Measurements from ENCODE around the gene CGB7.
"Not testable (repeated sequence)": the region's sequence is repeated elsewhere in the genome, so short reads cannot be mapped to it uniquely, and the experiment has no call there.

Gene CGB7

GRCh38 chr19:49085020-49085867 is 27.7 kb upstream of the CGB7 start, which contains the start of gene SNRNP70:
Gene SNRNP70, plus strand, starts transcription at chr19:49085451. Its CDS starts 964 bp downstream, at chr19:49086415.
- peak within 1 kb of the TSS; percentile 80 for H3K9ac ChIP-seq (ENCODE audit: low read depth, low read length)
- H3K9me3 ChIP-seq (ENCODE audit: control insufficient read depth, insufficient read depth, low read length), result no peaks in the 10 kb centered on the region
- no peaks in the 10 kb centered on the region; the same call in 1 of the 2 replicates for H3K4me1 ChIP-seq (ENCODE audit: insufficient read depth, low read length)

GRCh38 chr19:49084206-49085019 is 26.9 kb upstream of the CGB7 start:
- Histone ChIP-seq H3K36me3 (ENCODE audit: insufficient read depth, low read length) (peaks cover 13% of the 10 kb centered on the region), H3K4me1 (ENCODE audit: insufficient read depth, low read length) (no peaks in the 10 kb centered on the region; the same call in 1 of the 2 replicates), H3K9ac (ENCODE audit: low read depth, low read length) (peak overlapping the region; percentile 80), H3K9me3 (ENCODE audit: control insufficient read depth, insufficient read depth, low read length) (no peaks in the 10 kb centered on the region)

More at GRCh38 chr19:49085020-49085867, 27.7 kb upstream of the CGB7 start, which contains the start of gene SNRNP70:
- H3K36me3 ChIP-seq (ENCODE audit: insufficient read depth, low read length), result peaks cover 15% of the 10 kb centered on the region

- Histone ChIP-seq H3K4me1 (ENCODE audit: insufficient read depth, low read length) (no peaks in the 10 kb centered on the region; the same call in 1 of the 2 replicates), H3K9ac (ENCODE audit: low read depth, low read length) (no peak overlapping the region), H3K36me3 (ENCODE audit: insufficient read depth, low read length) (no peaks in the 10 kb centered on the region), H3K9me3 (ENCODE audit: control insufficient read depth, insufficient read depth, low read length) (no peaks in the 10 kb centered on the region)
Observed at GRCh38 chr19:49081273-49081672, 23.7 kb upstream of the CGB7 start.

GRCh38 chr19:49080392-49080791 is 22.8 kb upstream of the CGB7 start:
- Histone ChIP-seq H3K9me3 (ENCODE audit: control insufficient read depth, insufficient read depth, low read length) (no peaks in the 10 kb centered on the region), H3K4me1 (ENCODE audit: insufficient read depth, low read length) (no peaks in the 10 kb centered on the region; the same call in 1 of the 2 replicates), H3K36me3 (ENCODE audit: insufficient read depth, low read length) (no peaks in the 10 kb centered on the region), H3K9ac (ENCODE audit: low read depth, low read length) (no peak overlapping the region)

GRCh38 chr19:49074869-49075268 is 17.3 kb upstream of the CGB7 start:
- not testable (repeated sequence) for H3K4me1 ChIP-seq (ENCODE audit: insufficient read depth, low read length); H3K36me3 ChIP-seq (ENCODE audit: insufficient read depth, low read length); H3K9me3 ChIP-seq (ENCODE audit: control insufficient read depth, insufficient read depth, low read length); H3K9ac ChIP-seq (ENCODE audit: low read depth, low read length)

- Histone ChIP-seq H3K9me3 (ENCODE audit: control insufficient read depth, insufficient read depth, low read length) (no peaks in the 10 kb centered on the region), H3K4me1 (ENCODE audit: insufficient read depth, low read length) (no peaks in the 10 kb centered on the region; the same call in 1 of the 2 replicates), H3K9ac (ENCODE audit: low read depth, low read length) (no peak overlapping the region), H3K36me3 (ENCODE audit: insufficient read depth, low read length) (no peaks in the 10 kb centered on the region)
Observed at GRCh38 chr19:49073514-49074378, 16.2 kb upstream of the CGB7 start.

GRCh38 chr19:49071860-49072547 is 14.5 kb upstream of the CGB7 start:
- H3K9ac ChIP-seq (ENCODE audit: low read depth, low read length), result peak overlapping the region; percentile 36
- H3K9me3 ChIP-seq (ENCODE audit: control insufficient read depth, insufficient read depth, low read length), result no peaks in the 10 kb centered on the region
- H3K4me1 ChIP-seq (ENCODE audit: insufficient read depth, low read length), result no peaks in the 10 kb centered on the region; the same call in 1 of the 2 replicates
- H3K36me3 ChIP-seq (ENCODE audit: insufficient read depth, low read length), result no peaks in the 10 kb centered on the region

GRCh38 chr19:49070416-49070815 is 12.9 kb upstream of the CGB7 start:
- H3K36me3 ChIP-seq (ENCODE audit: insufficient read depth, low read length), result no peaks in the 10 kb centered on the region
- no peaks in the 10 kb centered on the region for H3K9me3 ChIP-seq (ENCODE audit: control insufficient read depth, insufficient read depth, low read length)
- peaks cover 6% of the 10 kb centered on the region; the same call in 1 of the 2 replicates for H3K4me1 ChIP-seq (ENCODE audit: insufficient read depth, low read length)
- no peak overlapping the region for H3K9ac ChIP-seq (ENCODE audit: low read depth, low read length)

GRCh38 chr19:49069026-49069425 is 11.5 kb upstream of the CGB7 start:
- no peak overlapping the region for H3K9ac ChIP-seq (ENCODE audit: low read depth, low read length)
- no peaks in the 10 kb centered on the region for H3K36me3 ChIP-seq (ENCODE audit: insufficient read depth, low read length)
- H3K4me1 ChIP-seq (ENCODE audit: insufficient read depth, low read length), result peaks cover 8% of the 10 kb centered on the region; the same call in 1 of the 2 replicates
- H3K9me3 ChIP-seq (ENCODE audit: control insufficient read depth, insufficient read depth, low read length), result no peaks in the 10 kb centered on the region

- Histone ChIP-seq H3K9me3 (ENCODE audit: control insufficient read depth, insufficient read depth, low read length) (no peaks in the 10 kb centered on the region), H3K9ac (ENCODE audit: low read depth, low read length) (no peak overlapping the region), H3K4me1 (ENCODE audit: insufficient read depth, low read length) (peaks cover 15% of the 10 kb centered on the region; the same call in 1 of the 2 replicates), H3K36me3 (ENCODE audit: insufficient read depth, low read length) (no peaks in the 10 kb centered on the region)
Observed at GRCh38 chr19:49067554-49067953, 10.0 kb upstream of the CGB7 start.

- peaks cover 15% of the 10 kb centered on the region; the same call in 1 of the 2 replicates for H3K4me1 ChIP-seq (ENCODE audit: insufficient read depth, low read length)
Observed at GRCh38 chr19:49065905-49066512, 8.5 kb upstream of the CGB7 start.

GRCh38 chr19:49064768-49065611 is 7.4 kb upstream of the CGB7 start, which contains the start of gene NTF4:
Gene NTF4, minus strand, starts transcription at chr19:49064818. Its CDS starts 2,821 bp downstream, at chr19:49061997.
- Histone ChIP-seq H3K4me1 (ENCODE audit: insufficient read depth, low read length) (peaks cover 15% of the 10 kb centered on the region; the same call in 1 of the 2 replicates), H3K9ac (ENCODE audit: low read depth, low read length) (peak within 1 kb of the TSS; percentile 35; the same call in 1 of the 2 replicates), H3K9me3 (ENCODE audit: control insufficient read depth, insufficient read depth, low read length) (no peaks in the 10 kb centered on the region)

More at GRCh38 chr19:49065905-49066512, 8.5 kb upstream of the CGB7 start:
- Histone ChIP-seq H3K36me3 (ENCODE audit: insufficient read depth, low read length) (no peaks in the 10 kb centered on the region), H3K9me3 (ENCODE audit: control insufficient read depth, insufficient read depth, low read length) (no peaks in the 10 kb centered on the region), H3K9ac (ENCODE audit: low read depth, low read length) (peak overlapping the region; percentile 11; the same call in 1 of the 2 replicates)

More at GRCh38 chr19:49064768-49065611, 7.4 kb upstream of the CGB7 start, which contains the start of gene NTF4:
- H3K36me3 ChIP-seq (ENCODE audit: insufficient read depth, low read length), result no peaks in the 10 kb centered on the region

All from ES-I3 (cell line).